WERI-Rb-1 (cell line): ENCODE measurements around the gene RABL2A.

Source experiments
- DNase-seq: peaks from one replicate; pipeline ENCODE4 v3.0.0-alpha.2; 2020
- H3K27ac ChIP-seq: fragments of 250-450 bp; sonication (Bioruptor Pico); 2 replicates; pipeline ENCODE4 v1.5.1; 2020; ENCODE audit warnings: mild to moderate bottlenecking, moderate library complexity
- H3K27me3 ChIP-seq: fragments of 250-450 bp; sonication (Bioruptor Pico); 2 replicates; pipeline ENCODE4 v1.5.1; 2021; ENCODE audit warnings: mild to moderate bottlenecking, low read depth, moderate library complexity; ENCODE audit not compliant: insufficient read depth, severe bottlenecking
- H3K36me3 ChIP-seq: fragments of 250-450 bp; sonication (Bioruptor Pico); 2 replicates; pipeline ENCODE4 v1.5.1; 2020; ENCODE audit warnings: mild to moderate bottlenecking, moderate library complexity
- H3K4me3 ChIP-seq: 2 replicates; pipeline ENCODE4 v1.5.1; 2011; ENCODE audit warnings: low read depth, mild to moderate bottlenecking, control low read depth, low read length
- H3K9me3 ChIP-seq: fragments of 250-450 bp; sonication (Bioruptor Pico); 2 replicates; pipeline ENCODE4 v1.5.1; 2021; ENCODE audit warnings: mild to moderate bottlenecking, moderate library complexity; ENCODE audit not compliant: severe bottlenecking
- TF ChIP-seq, protein P1 (sequence below): IDR thresholded peaks from 2 replicates; pipeline ENCODE4 v1.5.1; 2011; ENCODE audit warnings: low read depth, mild to moderate bottlenecking, control low read depth, inconsistent platforms, low read length

The RABL2A gene

GRCh38 chr2:113672326-113672932 is 45.4 kb downstream of the RABL2A start:
- TF ChIP-seq, protein P1, sequence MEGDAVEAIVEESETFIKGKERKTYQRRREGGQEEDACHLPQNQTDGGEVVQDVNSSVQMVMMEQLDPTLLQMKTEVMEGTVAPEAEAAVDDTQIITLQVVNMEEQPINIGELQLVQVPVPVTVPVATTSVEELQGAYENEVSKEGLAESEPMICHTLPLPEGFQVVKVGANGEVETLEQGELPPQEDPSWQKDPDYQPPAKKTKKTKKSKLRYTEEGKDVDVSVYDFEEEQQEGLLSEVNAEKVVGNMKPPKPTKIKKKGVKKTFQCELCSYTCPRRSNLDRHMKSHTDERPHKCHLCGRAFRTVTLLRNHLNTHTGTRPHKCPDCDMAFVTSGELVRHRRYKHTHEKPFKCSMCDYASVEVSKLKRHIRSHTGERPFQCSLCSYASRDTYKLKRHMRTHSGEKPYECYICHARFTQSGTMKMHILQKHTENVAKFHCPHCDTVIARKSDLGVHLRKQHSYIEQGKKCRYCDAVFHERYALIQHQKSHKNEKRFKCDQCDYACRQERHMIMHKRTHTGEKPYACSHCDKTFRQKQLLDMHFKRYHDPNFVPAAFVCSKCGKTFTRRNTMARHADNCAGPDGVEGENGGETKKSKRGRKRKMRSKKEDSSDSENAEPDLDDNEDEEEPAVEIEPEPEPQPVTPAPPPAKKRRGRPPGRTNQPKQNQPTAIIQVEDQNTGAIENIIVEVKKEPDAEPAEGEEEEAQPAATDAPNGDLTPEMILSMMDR, result no peak
- no peaks in the 10 kb centered on the region for H3K36me3 ChIP-seq
- no peak overlapping the region for H3K4me3 ChIP-seq
- no peaks in the 10 kb centered on the region for H3K9me3 ChIP-seq
- no peaks in the 10 kb centered on the region for H3K27me3 ChIP-seq
- no peak for DNase-seq
- no peak overlapping the region for H3K27ac ChIP-seq

DNA sequence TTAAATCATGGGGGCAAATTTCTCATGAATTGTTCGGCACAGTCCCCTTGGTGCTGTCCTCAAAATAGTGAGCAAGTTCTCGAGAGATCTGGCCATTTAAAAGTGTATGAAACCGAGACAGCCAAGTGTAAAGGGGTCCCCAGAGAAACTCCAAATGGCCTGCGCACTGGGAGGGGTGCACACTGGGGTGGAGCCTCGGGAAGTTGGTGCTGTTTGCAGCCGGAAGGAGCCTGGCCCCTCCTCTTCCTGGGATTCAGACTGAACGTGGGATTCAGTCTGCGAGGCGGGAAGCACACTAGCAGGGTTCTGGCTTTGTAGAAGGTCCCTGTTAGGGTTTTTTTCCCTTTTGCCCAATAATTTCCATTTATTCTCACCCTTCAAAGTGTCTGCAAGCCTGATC is 48.8 kb downstream of the RABL2A start:
- DNase-seq, result no peak
- H3K4me3 ChIP-seq, result no peak overlapping the region
- no peaks in the 10 kb centered on the region for H3K36me3 ChIP-seq
- no peaks in the 10 kb centered on the region for H3K27me3 ChIP-seq
- no peak overlapping the region for H3K27ac ChIP-seq
- H3K9me3 ChIP-seq, result no peaks in the 10 kb centered on the region
- TF ChIP-seq, protein P1, result no peak

DNA sequence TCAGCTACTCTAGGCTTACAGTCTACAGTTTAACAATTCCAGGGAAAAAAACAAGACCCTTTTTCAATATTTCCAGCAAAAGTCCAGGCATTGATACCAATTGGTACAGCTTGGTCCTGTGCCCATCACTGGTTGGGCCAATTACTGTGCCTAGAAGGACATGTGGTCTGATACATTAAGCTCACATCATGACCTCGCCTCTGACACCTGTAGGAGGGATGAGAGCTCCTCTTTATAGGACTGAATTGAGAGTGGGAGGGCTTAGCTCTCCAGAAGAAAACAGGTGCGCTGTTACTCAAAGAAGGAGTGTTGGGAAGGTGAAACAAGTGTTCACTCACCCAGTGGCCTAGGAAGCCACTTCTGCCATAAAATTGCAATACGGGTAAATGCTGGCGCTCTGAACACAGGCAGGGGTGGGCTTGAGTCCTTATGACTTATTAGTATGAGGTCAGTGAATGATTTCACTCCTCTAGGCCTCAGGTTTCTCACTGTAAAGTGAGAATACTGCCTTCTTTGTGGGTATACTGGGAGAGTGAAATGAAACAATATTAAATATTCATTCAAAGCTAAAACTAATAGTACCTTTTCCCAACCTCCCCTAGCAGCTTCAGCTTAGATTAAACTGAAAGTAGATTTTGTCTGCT is 49.7 kb downstream of the RABL2A start:
- no peak for DNase-seq
- H3K9me3 ChIP-seq, result no peaks in the 10 kb centered on the region
- TF ChIP-seq, protein P1, result no peak
- no peaks in the 10 kb centered on the region for H3K36me3 ChIP-seq
- H3K27me3 ChIP-seq, result no peaks in the 10 kb centered on the region
- no peak overlapping the region for H3K4me3 ChIP-seq
- H3K27ac ChIP-seq, result no peak overlapping the region

GRCh38 chr2:113677330-113677729 is 50.3 kb downstream of the RABL2A start:
- Histone ChIP-seq H3K9me3 (no peaks in the 10 kb centered on the region), H3K27ac (no peak overlapping the region)

GRCh38 chr2:113679457-113679856 is 52.4 kb downstream of the RABL2A start:
- Histone ChIP-seq H3K27ac (no peak overlapping the region), H3K27me3 (no peaks in the 10 kb centered on the region), H3K4me3 (no peak overlapping the region), H3K9me3 (no peaks in the 10 kb centered on the region), H3K36me3 (no peaks in the 10 kb centered on the region)
- no peak for DNase-seq
- TF ChIP-seq, protein P1, result no peak

More at GRCh38 chr2:113677330-113677729, 50.3 kb downstream of the RABL2A start:
- no peaks in the 10 kb centered on the region for H3K27me3 ChIP-seq
- H3K4me3 ChIP-seq, result no peak overlapping the region
- H3K36me3 ChIP-seq, result no peaks in the 10 kb centered on the region
- TF ChIP-seq, protein P1, result no peak
- DNase-seq, result no peak

- Histone ChIP-seq H3K27me3 (no peaks in the 10 kb centered on the region), H3K36me3 (no peaks in the 10 kb centered on the region), H3K4me3 (no peak overlapping the region), H3K27ac (no peak overlapping the region), H3K9me3 (no peaks in the 10 kb centered on the region)
- DNase-seq, result no peak
- TF ChIP-seq, protein P1, result no peak
Measured at GRCh38 chr2:113685471-113685870, 58.4 kb downstream of the RABL2A start.
